DND-41 (cell line): Measurements from ENCODE around the gene B4GALT1.

Source experiments
- CTCF ChIP-seq: IDR thresholded peaks from 2 replicates; pipeline ENCODE4 v1.5.1; 2012; ENCODE audit warnings: borderline replicate concordance, low read length, moderate library complexity, mild to moderate bottlenecking; ENCODE audit not compliant: poor library complexity, severe bottlenecking; ENCODE audit errors: extremely low read depth
- EZH2 ChIP-seq: IDR thresholded peaks from 3 replicates; pipeline ENCODE4 v1.6.1; 2012; ENCODE audit warnings: borderline replicate concordance, low read depth, mild to moderate bottlenecking, moderate library complexity, low read length, inconsistent platforms; ENCODE audit not compliant: severe bottlenecking

DNA sequence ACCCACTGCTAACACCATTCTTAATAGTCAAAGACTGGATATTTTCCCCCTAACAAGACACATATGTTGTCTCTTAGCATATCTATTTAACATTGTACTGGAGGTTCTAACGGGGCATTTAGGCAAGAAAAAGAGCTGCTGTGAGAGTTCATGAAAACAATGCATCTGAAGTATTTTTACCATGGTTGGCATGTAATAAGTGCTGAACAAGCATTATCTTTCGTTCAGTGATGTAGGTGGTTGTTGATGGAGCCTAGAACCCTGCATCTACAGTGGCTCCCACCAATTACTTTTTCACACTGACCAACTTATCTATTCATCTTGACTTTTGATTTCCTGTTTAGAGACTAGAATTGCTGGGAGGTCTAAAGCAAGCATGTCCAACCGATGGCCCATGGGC lies 12.8 kb downstream of the B4GALT1 start:
- TF ChIP-seq CTCF (no peak), EZH2 (no peak)
